Measurements from ENCODE around the gene STK17A.

GRCh38 chr7:43634384-43634783 is 51.5 kb downstream of the STK17A start:
- TF ChIP-seq CTCF (IDR thresholded peaks at IDR 0.05) (no peak), POLR2A (IDR thresholded peaks at IDR 0.05) (no peak), POLR2AphosphoS5 (IDR thresholded peaks at IDR 0.05; ENCODE audit: insufficient read depth in 1 of 2, low read depth in 1 of 2) (no peak)
